C4-2B (cell line): ENCODE results near the gene DNER.

Experiments
- ZFX ChIP-seq: fragments of 450-650 bp; IDR thresholded peaks from 2 replicates; pipeline ENCODE4 v1.6.1; 2017
- TF ChIP-seq, protein P1 (sequence below): fragments of 450-650 bp; conservative IDR thresholded peaks from 2 replicates; pipeline ENCODE4 v1.5.1; 2017; ENCODE audit warnings: mild to moderate bottlenecking

DNA sequence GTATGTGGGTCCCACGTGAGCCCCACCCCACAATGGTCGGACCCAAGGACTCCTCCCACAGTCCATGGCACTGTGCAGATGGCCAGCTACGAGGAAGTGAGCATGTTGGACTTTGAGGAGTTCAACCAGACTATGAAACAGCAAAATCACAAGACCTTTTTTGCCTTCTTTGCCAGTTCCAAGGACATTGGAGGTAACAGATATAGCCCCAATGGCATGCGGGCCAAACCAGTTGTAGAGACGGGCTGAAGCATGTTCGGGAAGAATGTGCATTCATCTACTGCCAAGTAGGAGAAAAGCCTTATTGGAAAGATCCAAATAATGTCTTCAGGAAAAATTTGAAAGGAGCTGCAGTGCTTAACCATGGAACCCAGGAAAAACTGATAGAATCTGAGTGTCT lies 12.6 kb downstream of the DNER start:
- TF ChIP-seq, protein P1, sequence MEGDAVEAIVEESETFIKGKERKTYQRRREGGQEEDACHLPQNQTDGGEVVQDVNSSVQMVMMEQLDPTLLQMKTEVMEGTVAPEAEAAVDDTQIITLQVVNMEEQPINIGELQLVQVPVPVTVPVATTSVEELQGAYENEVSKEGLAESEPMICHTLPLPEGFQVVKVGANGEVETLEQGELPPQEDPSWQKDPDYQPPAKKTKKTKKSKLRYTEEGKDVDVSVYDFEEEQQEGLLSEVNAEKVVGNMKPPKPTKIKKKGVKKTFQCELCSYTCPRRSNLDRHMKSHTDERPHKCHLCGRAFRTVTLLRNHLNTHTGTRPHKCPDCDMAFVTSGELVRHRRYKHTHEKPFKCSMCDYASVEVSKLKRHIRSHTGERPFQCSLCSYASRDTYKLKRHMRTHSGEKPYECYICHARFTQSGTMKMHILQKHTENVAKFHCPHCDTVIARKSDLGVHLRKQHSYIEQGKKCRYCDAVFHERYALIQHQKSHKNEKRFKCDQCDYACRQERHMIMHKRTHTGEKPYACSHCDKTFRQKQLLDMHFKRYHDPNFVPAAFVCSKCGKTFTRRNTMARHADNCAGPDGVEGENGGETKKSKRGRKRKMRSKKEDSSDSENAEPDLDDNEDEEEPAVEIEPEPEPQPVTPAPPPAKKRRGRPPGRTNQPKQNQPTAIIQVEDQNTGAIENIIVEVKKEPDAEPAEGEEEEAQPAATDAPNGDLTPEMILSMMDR: no peak
- TF ChIP-seq ZFX: no peak
